K562 (cell line): ENCODE measurements around the gene PEX10. TPM values are rescaled to one million over a fixed set of nuclear protein-coding genes. Genes with fewer than 3 reads are reported as not detected.

ENCODE experiments used
- ADNP ChIP-seq: fragments of 200-800 bp; sonication (Bioruptor generic); IDR thresholded peaks from 2 replicates; pipeline ENCODE4 v1.6.1; 2016; ENCODE audit warnings: missing genetic modification characterization, missing compliant biosample characterization
- ARNT ChIP-seq, 2 experiments: fragments of 450-650 bp; IDR thresholded peaks; 2 replicates each; pipeline ENCODE4 v1.6.1; 2016; ENCODE audit warnings: mild to moderate bottlenecking in 1 of 2
- CBX1 ChIP-seq: sonication (generic); IDR thresholded peaks from 2 replicates; pipeline ENCODE4 v1.6.1; 2016; ENCODE audit warnings: antibody characterized with exemption, low read depth, mild to moderate bottlenecking
- CEBPB ChIP-seq: fragments of 450-650 bp; IDR thresholded peaks from 2 replicates; pipeline ENCODE4 v1.6.1; 2016; ENCODE audit warnings: missing genetic modification characterization, missing compliant biosample characterization
- CREB3 ChIP-seq: fragments of 450-650 bp; conservative IDR thresholded peaks from 2 replicates; pipeline ENCODE4 v1.6.1; 2016; ENCODE audit warnings: missing genetic modification characterization, low read depth, mild to moderate bottlenecking, missing compliant biosample characterization, moderate library complexity
- CREB3L1 ChIP-seq: fragments of 450-650 bp; IDR thresholded peaks from 2 replicates; pipeline ENCODE4 v1.6.1; 2014; ENCODE audit warnings: low read depth, mild to moderate bottlenecking, moderate library complexity, borderline replicate concordance
- CREM ChIP-seq: IDR thresholded peaks from 2 replicates; pipeline ENCODE4 v1.6.1; 2014; ENCODE audit warnings: antibody characterized with exemption, low read depth
- FOXJ2 ChIP-seq: fragments of 200-800 bp; sonication (Bioruptor generic); IDR thresholded peaks from 2 replicates; pipeline ENCODE4 v1.6.1; 2016; ENCODE audit warnings: missing genetic modification characterization, missing compliant biosample characterization
- FOXM1 ChIP-seq, 2 experiments: fragments of 450-650 bp in 1 of 2; sonication (generic) in 1 of 2; formaldehyde crosslinking in 1 of 2; IDR thresholded peaks; 2 replicates each; pipeline versions ENCODE4 v1.6.1 to v1.9.0; 2017 to 2022; ENCODE audit warnings: low read depth in 2 of 2, mild to moderate bottlenecking in 2 of 2, missing genetic modification reagents in 1 of 2, moderate library complexity in 1 of 2
- GTF2A2 ChIP-seq: IDR thresholded peaks from 2 replicates; pipeline ENCODE4 v1.6.1; 2016; ENCODE audit warnings: mild to moderate bottlenecking, missing genetic modification characterization, missing compliant biosample characterization
- HDGF ChIP-seq: fragments of 450-650 bp; IDR thresholded peaks from 2 replicates; pipeline ENCODE4 v1.6.1; 2016
- IRF2 ChIP-seq: sonication (generic); formaldehyde crosslinking; IDR thresholded peaks from 2 replicates; pipeline ENCODE4 v1.8.1; 2022; ENCODE audit warnings: mild to moderate bottlenecking, missing genetic modification reagents
- MTF1 ChIP-seq: fragments of 250-450 bp; sonication (Bioruptor Pico); IDR thresholded peaks from 2 replicates; pipeline ENCODE4 v1.9.0; 2021; ENCODE audit warnings: moderate library complexity, mild to moderate bottlenecking, inconsistent platforms, borderline replicate concordance
- NR1H2 ChIP-seq: sonication (generic); formaldehyde crosslinking; IDR thresholded peaks from 2 replicates; pipeline ENCODE4 v1.4.0; 2020; ENCODE audit warnings: mild to moderate bottlenecking, missing genetic modification reagents
- PTTG1 ChIP-seq: fragments of 450-650 bp; IDR thresholded peaks from 2 replicates; pipeline ENCODE4 v1.6.1; 2016; ENCODE audit warnings: low read depth, mild to moderate bottlenecking, missing genetic modification characterization, missing compliant biosample characterization
- SRSF3 ChIP-seq: fragments of 200-400 bp; formaldehyde crosslinking; IDR thresholded peaks from 2 replicates; pipeline ENCODE4 v1.6.1; 2016; ENCODE audit warnings: mild to moderate bottlenecking, low read length, moderate library complexity; ENCODE audit not compliant: insufficient read depth
- TBP ChIP-seq: optimal IDR thresholded peaks from 2 replicates; pipeline ENCODE3; 2011; ENCODE audit warnings: low read depth, low read length, improper control_type of control experiment
- TCF3 ChIP-seq: sonication (generic); formaldehyde crosslinking; IDR thresholded peaks from 2 replicates; pipeline ENCODE4 v1.4.0; 2020; ENCODE audit warnings: mild to moderate bottlenecking, missing genetic modification reagents
- TRIM25 ChIP-seq: fragments of 450-650 bp; IDR thresholded peaks from 2 replicates; pipeline ENCODE4 v1.7.0; 2016; ENCODE audit warnings: borderline replicate concordance
- U2AF1 ChIP-seq: fragments of 200-400 bp; formaldehyde crosslinking; optimal IDR thresholded peaks from 2 replicates; pipeline ENCODE3; 2017; ENCODE audit warnings: mild to moderate bottlenecking, low read depth, low read length, moderate library complexity
- ZBTB9 ChIP-seq: fragments of 450-650 bp; formaldehyde crosslinking; IDR thresholded peaks from 2 replicates; pipeline ENCODE4 v1.4.0; 2020; ENCODE audit warnings: mild to moderate bottlenecking, moderate library complexity
- ZEB2 ChIP-seq: fragments of 450-650 bp; IDR thresholded peaks from 2 replicates; pipeline ENCODE4 v1.6.1; 2016
- ZNF696 ChIP-seq: fragments of 250-450 bp; sonication (Bioruptor Pico); conservative IDR thresholded peaks from 2 replicates; pipeline ENCODE4 v1.4.0; 2020; ENCODE audit warnings: mild to moderate bottlenecking, moderate library complexity
- ZNF699 ChIP-seq: fragments of 250-450 bp; sonication (Bioruptor Pico); IDR thresholded peaks from 2 replicates; pipeline ENCODE4 v1.8.0; 2021; ENCODE audit warnings: mild to moderate bottlenecking, moderate library complexity; ENCODE audit not compliant: insufficient replicate concordance
- ZNF75A ChIP-seq: fragments of 450-650 bp; formaldehyde crosslinking; IDR thresholded peaks from 2 replicates; pipeline ENCODE4 v1.4.0; 2020; ENCODE audit warnings: mild to moderate bottlenecking
- polyA plus RNA-seq, 8 experiments: library from polyadenylated mRNA; depleted of rRNA in 4 of 8; stranded (reverse) in 5 of 8; unstranded in 3 of 8; fragments of >200 nt; fragmentation: Nextera tagmentation in 2 of 8; fragmentation: Illumina TruSeq in 1 of 8; extraction: Ambion mirVana in 2 of 8; extraction: Trizol in 1 of 8; gene quantifications; 2 replicates each; pipeline versions ENCODE4 v1.2.1 to v1.2.3, GENCODE V29; 2011 to 2014; ENCODE audit warnings: inconsistent platforms in 1 of 8, missing spikeins in 1 of 8
- total RNA-seq, 7 experiments: library from RNA; depleted of rRNA in 6 of 7; stranded (reverse); fragments of >200 nt in 6 of 7; fragmentation: Illumina TruSeq in 2 of 7; extraction: Trizol in 2 of 7; gene quantifications; 2 replicates each; pipeline versions ENCODE4 v1.2.1 to v1.2.3, GENCODE V29; 2011 to 2021; ENCODE audit warnings: low replicate concordance in 1 of 7

PEX10 gene
- total and polyA plus RNA-seq, 9 of the 15 experiments (the other 6 are each of a cell fraction or from before 2014, with no cell fraction given): 0.03 to 26.2 (median 8.7) TPM

- TF ChIP-seq ZBTB9 (CRISPR knock-in tag): peak; percentile 63; the same call in 1 of the 2 replicates
- TF ChIP-seq PTTG1: no peak
- no peak for TF ChIP-seq GTF2A2 (tag)
- no peak for TF ChIP-seq CEBPB (tag)
- no peak for TF ChIP-seq MTF1 (CRISPR knock-in tag)
- TF ChIP-seq HDGF: no peak
- peak; percentile 51 for TF ChIP-seq U2AF1
- no peak for TF ChIP-seq ADNP
- TF ChIP-seq ZEB2: no peak
- no peak for TF ChIP-seq TRIM25
- peak; percentile 75 for TF ChIP-seq CREB3L1
- no peak for TF ChIP-seq CBX1
- TF ChIP-seq CREM: peak; percentile 100
- no peak for TF ChIP-seq FOXM1 (IDR thresholded peaks at IDR 0.05; ENCODE audit: low read depth)
- TF ChIP-seq FOXM1 (CRISPR knock-in tag; IDR thresholded peaks at IDR 0.05; ENCODE audit: low read depth): peak; percentile 83; the same call in 1 of the 2 replicates
- no peak for TF ChIP-seq NR1H2 (CRISPR knock-in tag)
- no peak for TF ChIP-seq SRSF3
- TF ChIP-seq ARNT (IDR thresholded peaks at IDR 0.05): no peak
- no peak for TF ChIP-seq ZNF696
- no peak for TF ChIP-seq TBP
- no peak for TF ChIP-seq ZNF699 (CRISPR knock-in tag)
- no peak for TF ChIP-seq FOXJ2
- TF ChIP-seq IRF2 (CRISPR knock-in tag): 0 out of 2 replicates have a peak, but pooled peaks have one; percentile 66
- TF ChIP-seq ZNF75A (CRISPR knock-in tag): no peak
- no peak for TF ChIP-seq TCF3
- TF ChIP-seq CREB3 (tag): no peak
These were observed at the start of gene PEX10 (continued) for GRCh38 chr1:2412395-2412772.
